Muscle of arm (tissue), 12 donors: ENCODE data around the gene CLEC16A. TPM values are rescaled to one million over a fixed set of nuclear protein-coding genes. Genes with fewer than 3 reads are reported as not detected.
A peak's percentile ranks its signal among the peaks of the same experiment; 100 is the strongest.

Source experiments
- DNase-seq: peaks from one replicate; pipeline ENCODE4 v3.0.0-alpha.2; 2013
- polyA plus RNA-seq, 12 donors: library from polyadenylated mRNA; unstranded; fragments of 120-200 nt; gene quantifications; one replicate each; pipeline ENCODE4 v1.2.1, GENCODE V29; 2013; ENCODE audit not compliant: insufficient read length in 12 of 12

Gene CLEC16A
- polyA plus RNA-seq, 12 donors, result 11.8 to 16.1 (median 14.0) TPM; not detected in 1

GRCh38 chr16:11117576-11118211 lies 173.3 kb downstream of the CLEC16A start:
- DNase-seq, result no peak

GRCh38 chr16:11118479-11118878 lies 174.1 kb downstream of the CLEC16A start:
- DNase-seq, result no peak

GRCh38 chr16:11121083-11121608 lies 176.8 kb downstream of the CLEC16A start:
- no peak for DNase-seq

DNA sequence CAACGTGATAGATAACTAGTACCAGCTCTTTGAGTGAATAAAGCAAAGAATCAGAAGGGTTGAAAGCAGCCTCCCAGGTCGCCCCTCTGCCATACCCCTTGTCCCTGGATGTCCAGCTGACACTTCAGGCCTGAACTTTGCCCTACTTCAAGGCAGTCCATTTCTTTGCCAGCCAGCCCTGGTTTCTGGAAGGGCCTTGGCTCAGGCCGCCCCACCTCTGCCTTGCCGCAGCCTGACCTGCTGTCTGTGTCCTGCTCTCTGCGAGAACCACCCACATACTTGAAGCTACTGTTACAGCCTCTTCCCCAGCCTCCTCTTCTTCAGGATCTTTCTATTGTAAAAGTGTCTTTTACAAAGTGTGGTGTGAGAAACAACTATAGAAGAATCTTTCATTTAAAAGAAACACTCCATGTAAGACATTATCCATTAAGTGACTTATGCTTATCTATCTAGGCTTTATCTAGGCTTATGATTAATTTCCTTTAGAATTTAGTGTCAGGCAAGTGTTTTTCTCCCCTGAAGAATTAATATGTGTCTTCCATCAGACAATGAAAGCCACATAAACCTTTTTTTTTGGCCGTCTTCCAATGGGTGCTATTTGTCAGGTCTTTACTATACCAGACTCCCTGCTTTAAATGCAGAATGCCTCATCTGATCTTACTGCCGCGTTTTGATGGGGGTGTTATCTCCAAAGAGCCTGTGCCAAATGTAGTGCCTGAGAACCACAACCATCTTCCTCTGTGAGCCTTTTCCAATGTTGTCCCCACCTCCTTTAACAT lies 177.7 kb downstream of the CLEC16A start:
- no peak for DNase-seq

- DNase-seq, result no peak
Observed at GRCh38 chr16:11123666-11124065, 179.3 kb downstream of the CLEC16A start.

DNA sequence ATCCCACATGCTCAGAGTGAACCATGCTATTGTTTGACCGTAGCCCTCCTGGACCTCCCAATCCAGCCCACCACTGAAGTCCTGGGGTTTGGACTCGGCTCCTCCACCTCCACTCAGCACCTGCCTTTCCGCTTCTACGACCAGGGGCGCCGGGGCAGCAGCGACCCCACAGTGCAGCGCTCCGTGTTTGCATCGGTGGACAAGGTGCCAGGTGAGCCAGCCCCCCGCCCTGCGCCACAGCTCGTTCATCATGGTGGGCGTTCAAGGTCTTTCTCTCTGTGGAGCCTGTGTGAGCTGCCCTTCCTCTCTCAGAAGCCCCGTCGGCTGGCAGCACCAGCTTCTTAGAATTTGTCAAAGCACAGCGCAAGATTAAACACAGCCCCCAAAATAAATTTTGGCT lies 181.6 kb downstream of the CLEC16A start:
- DNase-seq, result no peak

GRCh38 chr16:11126399-11127054 lies 182.2 kb downstream of the CLEC16A start:
- DNase-seq, result no peak

GRCh38 chr16:11127610-11128195 lies 183.3 kb downstream of the CLEC16A start:
- no peak for DNase-seq

DNA sequence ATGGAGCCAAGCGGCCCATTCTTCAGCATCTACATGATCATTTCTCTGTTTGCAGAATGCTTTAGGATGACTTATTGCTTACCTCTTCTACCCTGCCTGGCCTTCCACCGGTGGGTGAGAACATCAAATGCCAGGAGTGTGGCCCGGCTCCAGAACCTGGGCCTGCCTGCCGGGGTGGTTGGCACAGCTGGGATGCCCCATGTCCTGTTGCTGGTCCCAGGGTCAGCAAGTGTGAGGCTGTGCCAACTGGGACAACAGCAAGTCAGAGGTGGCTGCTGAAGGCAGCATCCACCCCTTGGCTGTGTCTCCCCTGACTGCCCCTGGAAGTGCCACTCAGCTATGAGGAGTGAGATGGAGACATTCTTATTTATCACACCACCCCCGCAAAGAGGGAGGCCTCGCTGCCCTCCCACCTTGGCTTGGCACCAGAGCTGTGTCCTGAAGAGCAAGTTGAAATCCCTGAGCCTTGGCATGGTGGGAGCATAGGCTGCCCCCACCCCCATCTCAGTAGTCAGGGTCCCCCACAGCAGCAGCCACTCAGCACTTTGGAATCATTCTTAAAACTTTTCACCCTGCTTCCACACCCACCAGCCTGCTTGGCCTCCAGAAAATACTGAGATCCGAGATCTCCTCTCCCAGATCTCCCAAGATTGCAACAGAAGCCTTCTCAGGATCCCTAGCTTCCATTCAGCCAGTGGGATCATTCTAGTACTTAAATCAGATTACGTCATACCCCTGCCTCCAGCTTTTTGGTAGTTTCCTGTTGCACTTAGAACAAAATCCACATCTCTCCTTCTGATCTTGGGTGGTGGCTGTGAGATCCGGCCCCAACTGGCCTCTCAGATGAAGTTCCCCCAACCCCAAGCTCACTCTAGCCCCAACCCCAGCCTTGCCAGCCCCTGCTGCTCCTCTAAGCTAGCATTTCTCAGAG lies 184.1 kb downstream of the CLEC16A start:
- DNase-seq, result peak; percentile 55

GRCh38 chr16:11129378-11129781 lies 185.0 kb downstream of the CLEC16A start:
- peak; percentile 77 for DNase-seq

- no peak for DNase-seq
Observed at GRCh38 chr16:11130978-11131665, 186.8 kb downstream of the CLEC16A start.

DNA sequence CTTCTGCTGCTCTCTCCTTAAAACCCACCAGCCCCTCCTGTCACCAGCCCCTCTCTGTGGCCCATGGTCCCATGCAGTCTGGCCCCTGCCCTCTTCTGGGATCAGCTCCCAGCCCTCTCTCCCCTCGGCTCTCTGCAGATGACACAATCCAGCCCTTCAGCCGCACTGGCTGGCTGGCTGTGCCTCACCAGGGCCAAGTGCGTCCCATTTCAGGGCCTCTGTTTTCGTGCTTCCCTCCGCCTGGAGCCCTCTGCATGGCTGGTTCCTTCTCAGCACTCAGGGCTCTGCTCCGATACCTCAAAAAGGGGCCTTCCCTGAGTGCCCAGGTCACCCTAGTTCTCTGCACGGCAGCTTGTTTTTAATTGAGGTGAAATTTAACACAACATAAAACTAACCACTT lies 187.3 kb downstream of the CLEC16A start:
- DNase-seq, result no peak

- DNase-seq, result peak; percentile 83
Observed at GRCh38 chr16:11133344-11133943, 189.1 kb downstream of the CLEC16A start.

- DNase-seq, result no peak
Observed at GRCh38 chr16:11134722-11135463, 190.5 kb downstream of the CLEC16A start.

DNA sequence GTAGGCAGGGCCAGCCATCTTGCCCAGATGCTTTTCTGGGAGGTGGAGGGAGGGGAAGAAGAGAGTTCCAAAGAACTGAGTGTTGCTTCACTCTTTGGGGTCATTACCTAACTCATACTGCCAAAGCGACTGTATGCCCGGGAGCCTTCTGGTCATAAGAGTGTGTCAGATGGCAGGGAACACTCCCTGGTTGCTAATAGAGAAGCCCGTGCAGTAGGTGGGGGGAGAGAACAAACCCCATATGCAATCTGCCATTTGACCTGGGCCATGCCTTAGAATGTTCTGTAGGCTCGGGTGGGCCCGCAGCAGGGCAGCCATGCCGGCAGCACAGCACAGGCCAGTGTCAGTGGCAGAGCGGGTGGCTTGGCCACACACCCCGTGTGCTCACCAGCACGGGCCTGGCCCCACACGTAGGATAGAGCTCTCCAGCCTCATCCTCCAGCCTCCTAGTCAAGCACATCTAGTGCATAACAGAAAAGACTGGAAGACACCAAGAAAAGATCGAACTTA lies 191.2 kb downstream of the CLEC16A start:
- DNase-seq, result no peak

- no peak for DNase-seq
Observed at GRCh38 chr16:11136600-11136999, 192.2 kb downstream of the CLEC16A start.

DNA sequence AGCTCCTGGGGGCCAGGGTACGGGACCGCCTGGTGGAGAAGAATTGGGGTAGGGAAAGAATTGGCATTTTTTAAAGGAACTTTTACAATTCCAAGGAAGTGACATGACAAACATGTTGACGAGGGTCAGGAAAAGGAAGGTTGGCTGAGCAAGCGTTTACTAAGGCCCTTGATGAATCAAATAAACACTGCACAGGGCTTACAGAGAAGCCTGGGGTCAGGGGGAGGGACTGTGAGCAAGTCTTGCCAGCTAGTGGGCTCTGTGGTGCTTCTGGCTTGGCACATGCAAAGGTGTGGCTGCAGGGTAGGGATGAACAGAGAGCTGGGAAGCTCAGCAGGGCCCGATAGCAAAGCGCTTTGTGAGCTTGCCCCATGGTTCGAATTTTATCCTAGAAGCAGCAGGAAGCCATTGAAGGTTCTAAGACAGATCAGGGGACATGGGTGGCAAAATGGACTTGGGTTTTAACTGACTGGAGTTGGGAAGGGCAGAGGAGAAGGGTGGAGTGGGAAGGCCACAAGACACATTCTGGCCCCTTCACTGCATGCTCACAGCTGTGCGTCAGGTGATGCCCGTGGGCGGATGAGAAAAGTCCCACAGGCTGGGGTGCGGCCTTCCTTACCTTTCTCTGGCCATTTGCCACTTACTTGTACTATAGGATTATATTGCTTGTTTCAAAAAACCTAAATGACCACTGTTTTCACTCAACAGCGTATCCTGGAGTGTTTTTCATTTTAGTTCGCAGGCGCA lies 193.8 kb downstream of the CLEC16A start:
- no peak for DNase-seq

GRCh38 chr16:11138769-11139325 lies 194.5 kb downstream of the CLEC16A start:
- DNase-seq, result no peak
